Measurements from ENCODE around the gene RALGPS1. TPM values are rescaled to one million over a fixed set of nuclear protein-coding genes. Genes with fewer than 3 reads are reported as not detected.

The RALGPS1 gene
- total RNA-seq, 2 donors from 2014 or later = 1.4 to 13.8 TPM

DNA sequence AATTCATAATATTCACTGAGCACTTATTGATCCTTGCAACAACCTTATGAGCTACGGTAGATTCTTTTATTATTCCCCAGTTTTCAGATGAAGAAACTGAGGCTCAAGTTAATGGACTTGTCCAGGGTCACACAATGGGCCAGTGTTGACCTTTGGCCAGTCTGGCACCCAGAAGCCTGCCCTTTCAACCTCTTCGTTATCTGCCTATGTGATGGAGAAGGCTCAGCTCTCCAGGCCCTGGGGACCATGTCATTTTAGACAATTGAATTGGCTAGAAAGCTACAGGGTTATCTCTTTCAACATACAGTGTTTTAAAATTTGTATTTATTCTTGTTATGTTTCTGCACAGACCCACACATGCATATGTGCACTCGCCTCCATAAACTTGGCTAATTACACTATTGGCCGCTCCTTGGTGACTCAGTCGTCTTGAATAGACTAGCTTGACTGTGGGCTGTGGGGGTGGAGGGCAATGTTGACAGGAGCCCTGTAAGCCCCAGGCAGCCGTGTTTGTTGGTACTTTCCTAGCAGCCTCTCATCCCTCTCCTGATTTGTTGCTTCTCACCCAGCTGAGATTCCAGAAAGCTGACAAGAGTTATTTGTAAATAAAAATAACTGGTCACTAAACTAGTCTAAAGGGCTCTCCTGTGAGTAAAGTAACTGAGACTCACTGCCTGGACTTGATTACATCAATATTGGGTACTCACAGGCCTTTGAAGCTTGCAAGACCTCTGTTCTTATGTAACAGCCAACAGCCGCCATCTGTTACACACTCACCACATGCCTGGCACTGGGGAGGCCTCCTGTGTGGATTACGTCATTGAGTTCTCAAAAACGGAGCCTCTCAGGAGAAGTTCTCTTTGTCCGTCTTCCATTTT, 216.3 kb downstream of the RALGPS1 start:
- Mint-ChIP-seq H3K27ac (no peak overlapping the region), H3K36me3 (no peaks in the 10 kb centered on the region), H3K9me3 (no peaks in the 10 kb centered on the region)
- ATAC-seq = no peak
- DNase-seq (ENCODE audit: low spot score in 2 of 2) = no peak

DNA sequence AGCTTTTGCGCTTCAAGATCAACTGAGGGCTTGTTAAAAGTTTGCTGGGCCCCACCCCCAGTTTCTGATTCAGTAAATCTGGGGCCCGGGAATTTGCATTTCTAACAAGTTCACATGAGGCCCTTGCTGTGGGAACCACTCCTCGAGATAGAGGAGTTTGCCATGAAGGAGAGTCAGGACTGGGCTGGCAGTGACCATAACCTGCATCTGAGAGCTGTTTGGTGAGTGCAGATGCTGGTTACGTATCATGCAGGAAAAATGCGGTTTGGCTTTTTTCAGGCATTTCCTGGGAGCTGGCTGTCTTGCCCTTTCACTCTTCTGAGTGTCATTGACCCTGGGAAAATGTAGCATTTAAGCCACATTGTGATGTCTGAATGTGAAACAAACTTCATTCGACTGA, 217.3 kb downstream of the RALGPS1 start:
- Mint-ChIP-seq H3K9me3 (no peaks in the 10 kb centered on the region), H3K27ac (no peak overlapping the region), H3K36me3 (no peaks in the 10 kb centered on the region)
- DNase-seq (ENCODE audit: low spot score in 2 of 2) (peak in 1 of 2 donors; percentile 21), ATAC-seq (no peak)

DNA sequence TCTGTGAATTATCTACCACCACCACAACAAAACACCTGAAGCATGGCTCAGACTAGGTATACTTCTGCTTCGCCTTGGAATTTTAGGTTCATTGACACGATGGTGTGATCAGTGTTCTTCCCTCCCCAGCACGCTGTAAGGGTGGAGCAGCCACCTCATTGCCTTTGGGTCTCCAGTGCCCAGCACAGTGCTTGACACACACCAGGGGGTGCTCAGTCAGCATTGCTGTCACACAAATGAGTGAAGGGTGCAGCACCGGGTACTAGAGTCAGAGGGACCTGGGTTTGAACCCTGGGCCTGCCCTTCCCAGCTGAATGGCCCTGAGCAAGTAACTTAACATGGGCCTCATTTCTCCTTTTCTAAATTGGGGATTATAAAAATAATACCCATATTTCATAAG, 217.8 kb downstream of the RALGPS1 start:
- no peak for DNase-seq (ENCODE audit: low spot score in 2 of 2)
- H3K36me3 Mint-ChIP-seq = no peaks in the 10 kb centered on the region
- H3K27ac Mint-ChIP-seq = no peak overlapping the region
- H3K9me3 Mint-ChIP-seq = no peaks in the 10 kb centered on the region
- no peak for ATAC-seq

DNA sequence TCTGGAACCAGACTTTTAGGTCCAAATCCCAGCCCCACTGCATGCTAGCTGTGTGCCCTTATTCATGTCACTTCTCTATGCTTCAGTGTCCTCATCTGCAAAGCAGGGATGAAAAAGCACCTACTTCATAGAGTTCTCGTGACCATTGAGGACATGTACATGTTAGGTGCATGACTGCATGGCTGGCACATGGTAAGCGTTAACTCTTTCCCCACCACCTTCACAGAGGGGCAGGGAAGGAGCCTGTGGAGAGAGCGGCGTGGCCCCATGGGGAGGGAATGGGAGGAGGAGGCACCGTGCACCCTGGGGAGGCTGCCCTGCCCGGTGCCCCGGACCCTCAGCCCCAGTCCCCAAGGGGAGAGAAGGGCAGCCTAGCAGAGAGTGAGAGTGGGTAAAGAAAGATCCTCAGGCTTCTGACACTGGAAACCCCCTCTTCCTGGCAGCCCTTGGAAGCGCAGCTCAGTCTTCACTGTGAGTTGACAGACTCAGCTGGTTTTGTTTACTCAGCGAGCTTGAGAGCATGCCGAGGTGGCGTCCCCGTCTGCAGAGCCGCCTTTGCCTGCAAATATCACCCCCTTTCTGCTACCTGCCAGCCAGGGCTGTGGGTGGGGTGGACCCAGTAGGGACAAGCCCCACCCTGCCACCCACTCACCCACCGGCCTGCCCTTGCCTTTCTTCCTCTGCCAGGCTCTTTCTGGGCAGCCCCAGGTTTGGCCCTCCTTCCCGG, 218.5 kb downstream of the RALGPS1 start:
- DNase-seq (ENCODE audit: low spot score in 2 of 2) (no peak), ATAC-seq (no peak)
- H3K9me3 Mint-ChIP-seq = no peaks in the 10 kb centered on the region
- H3K36me3 Mint-ChIP-seq = no peaks in the 10 kb centered on the region
- no peak overlapping the region for H3K27ac Mint-ChIP-seq

DNA sequence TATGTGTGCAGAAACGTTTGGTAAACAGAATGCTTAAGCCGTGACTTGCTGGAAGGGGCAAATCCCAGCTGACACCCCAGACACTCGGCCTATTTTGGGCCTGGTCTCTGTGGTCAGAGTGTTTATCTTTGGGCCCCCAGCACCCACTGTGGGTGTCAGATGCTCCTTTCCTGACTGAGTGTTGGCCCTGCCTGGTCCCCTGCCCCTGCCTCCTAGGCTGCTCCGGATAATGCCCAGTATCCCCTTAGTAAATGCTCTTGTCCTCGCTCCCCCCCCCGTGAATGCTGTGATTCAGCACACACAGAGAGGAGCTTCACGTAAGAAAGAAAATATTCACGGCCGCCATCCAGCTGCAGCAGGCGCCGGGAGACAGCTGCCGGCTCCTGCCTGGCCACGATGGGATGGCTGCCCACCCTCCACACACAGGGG, 219.2 kb downstream of the RALGPS1 start:
- H3K9me3 Mint-ChIP-seq = no peaks in the 10 kb centered on the region
- DNase-seq (ENCODE audit: low spot score in 2 of 2) (no peak), ATAC-seq (no peak)

DNA sequence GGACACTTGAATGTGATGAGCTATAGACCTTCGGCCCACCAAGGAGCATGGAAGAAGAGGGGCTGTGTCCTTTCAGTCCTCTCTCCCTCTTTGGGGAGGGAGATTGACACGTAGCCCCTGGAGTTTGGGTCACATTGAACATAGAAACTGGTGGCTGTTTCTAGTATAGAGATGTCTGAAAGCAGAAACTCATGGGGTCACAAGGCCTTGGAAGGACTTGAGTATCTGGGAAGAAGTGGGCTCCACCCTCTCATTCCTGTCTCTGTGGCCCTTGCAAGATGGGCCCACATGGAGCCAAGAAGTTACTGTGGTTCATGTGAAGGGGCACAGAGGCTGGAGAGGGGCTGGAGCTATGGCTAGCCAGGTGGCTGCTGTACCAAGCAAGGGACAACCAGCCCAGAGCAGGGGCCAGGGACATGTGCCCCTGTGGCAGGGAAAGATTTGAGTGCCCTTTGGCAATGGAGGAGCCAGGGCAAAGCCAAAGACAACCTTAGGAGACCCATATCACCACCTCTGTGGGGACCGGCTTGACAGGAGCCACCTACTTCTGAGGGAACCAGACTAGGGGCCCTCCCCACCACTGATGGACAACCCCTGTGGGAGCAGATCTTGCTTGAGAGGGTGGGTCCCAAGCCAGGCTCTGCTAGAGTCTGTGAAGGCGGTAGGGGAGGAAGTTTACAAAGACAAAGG, 220.6 kb downstream of the RALGPS1 start:
- ATAC-seq (no peak), DNase-seq (ENCODE audit: low spot score in 2 of 2) (no peak)
- Mint-ChIP-seq H3K9me3 (no peaks in the 10 kb centered on the region), H3K27ac (peak overlapping the region in 1 of 2 donors; percentile 65), H3K36me3 (no peaks in the 10 kb centered on the region)

More for the DNA sequence above, 219.2 kb downstream of the RALGPS1 start:
- Mint-ChIP-seq H3K27ac (no peak overlapping the region), H3K36me3 (no peaks in the 10 kb centered on the region)

DNA sequence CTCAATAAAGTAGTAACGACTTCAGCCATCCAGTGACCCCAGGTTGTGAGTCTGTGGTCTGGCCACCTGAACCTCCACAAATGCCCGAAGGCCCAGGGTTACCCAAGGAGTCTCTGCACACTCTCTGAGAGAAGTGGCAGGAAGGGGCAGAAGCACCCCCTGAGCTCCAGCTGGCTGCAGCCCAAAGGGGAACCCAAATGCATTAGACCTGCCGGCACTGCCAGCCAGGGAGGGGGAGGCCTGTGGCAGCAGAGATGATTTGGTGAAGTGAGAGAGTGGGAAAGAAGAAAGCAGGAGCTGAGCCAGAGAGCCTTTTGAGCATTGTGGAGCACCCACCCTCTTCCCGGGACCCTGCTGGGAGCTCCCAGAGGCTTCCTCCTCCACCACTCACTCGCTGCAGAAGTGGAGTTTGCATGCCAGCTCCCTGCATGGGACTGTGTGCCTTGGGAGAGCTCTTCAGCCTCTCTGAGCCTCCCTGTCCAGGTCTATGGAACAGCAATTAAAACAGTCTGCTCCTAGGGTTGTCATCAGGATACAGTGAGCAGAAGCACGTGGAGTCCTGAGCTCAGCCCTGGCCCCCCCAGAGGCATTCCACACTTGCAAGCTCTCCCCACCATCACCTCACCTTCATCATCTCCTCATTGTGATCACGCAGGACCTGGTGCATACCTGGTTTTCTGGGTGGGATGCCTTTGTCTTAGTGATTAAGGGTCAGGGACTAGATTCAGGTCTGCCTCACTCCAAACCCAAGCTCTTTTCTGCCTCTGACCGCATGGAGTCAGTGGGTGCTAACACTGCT, 221.7 kb downstream of the RALGPS1 start:
- Mint-ChIP-seq H3K27ac (no peak overlapping the region), H3K9me3 (no peaks in the 10 kb centered on the region), H3K36me3 (no peaks in the 10 kb centered on the region)
- no peak for ATAC-seq
- no peak for DNase-seq (ENCODE audit: low spot score in 2 of 2)

DNA sequence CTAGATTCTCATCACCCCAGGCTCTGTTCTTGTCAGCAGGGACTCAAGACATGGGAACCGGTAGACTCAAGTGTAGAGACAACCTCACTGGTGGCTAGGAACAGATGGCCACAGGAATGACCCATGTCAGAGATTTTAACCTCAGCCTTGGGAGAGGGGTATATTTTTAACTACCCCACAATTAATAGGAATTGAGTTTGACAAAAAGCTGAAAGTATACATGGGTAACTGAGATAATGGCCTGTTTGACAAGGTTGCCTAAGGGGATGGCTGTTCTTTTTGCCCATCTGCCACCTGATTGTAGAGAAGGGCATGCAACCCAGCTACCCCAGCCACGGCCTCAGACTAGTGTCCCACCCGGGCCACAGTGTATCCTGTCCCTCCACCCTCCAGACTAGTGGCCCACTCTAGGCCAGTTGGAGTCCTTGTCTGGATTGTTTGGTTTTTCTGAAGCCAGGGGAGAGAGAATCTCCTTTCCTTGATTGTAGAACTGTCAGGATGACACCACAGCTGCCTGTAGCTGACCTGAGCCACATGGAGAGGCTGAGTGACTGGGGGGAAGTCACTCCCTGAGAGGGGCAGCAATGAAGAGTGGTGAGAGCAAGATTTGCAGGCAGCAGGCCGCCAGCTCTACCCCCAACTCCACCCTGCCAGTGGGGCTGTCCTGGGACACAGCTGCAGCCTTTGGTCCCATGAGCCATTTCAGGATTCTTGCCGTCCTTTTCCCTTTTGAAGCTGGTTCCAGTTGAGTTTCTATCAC, 222.5 kb downstream of the RALGPS1 start:
- no peaks in the 10 kb centered on the region for H3K9me3 Mint-ChIP-seq
- DNase-seq (ENCODE audit: low spot score in 2 of 2) = no peak
- no peak for ATAC-seq
- no peaks in the 10 kb centered on the region for H3K36me3 Mint-ChIP-seq
- no peak overlapping the region for H3K27ac Mint-ChIP-seq

DNA sequence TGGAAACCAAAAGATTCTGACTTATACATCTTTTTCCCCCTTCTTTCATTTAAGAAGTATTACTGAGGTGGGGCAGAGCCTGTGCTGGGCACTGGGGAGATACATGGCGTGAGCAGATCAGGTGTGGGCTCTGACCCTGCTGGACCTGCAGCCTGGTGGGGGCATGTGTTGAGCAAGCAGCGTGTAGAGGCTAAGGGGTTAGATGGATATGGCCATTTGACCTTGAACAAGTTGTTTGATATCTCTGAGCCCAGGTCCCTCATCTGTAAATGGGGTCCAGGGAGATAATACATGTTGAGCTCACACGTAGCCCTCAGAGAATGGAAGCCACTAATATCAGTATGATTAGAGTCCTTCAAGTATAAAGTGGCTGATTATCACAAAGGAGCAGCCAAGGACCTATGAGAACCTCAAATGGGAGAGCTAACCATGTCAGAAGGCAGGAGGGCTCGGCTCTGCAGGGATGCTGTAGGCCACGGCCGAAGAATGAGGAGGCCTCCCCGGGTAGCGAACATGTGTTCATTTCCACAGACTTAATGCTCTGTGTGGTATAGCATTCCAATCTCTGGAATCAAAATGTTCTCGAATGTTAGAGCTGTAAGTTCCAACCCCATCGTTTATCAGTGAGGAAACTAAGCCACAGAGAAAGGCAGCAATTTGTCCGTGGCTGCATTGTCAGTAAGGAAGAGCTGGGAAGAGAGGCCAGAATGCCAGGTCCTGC, 223.2 kb downstream of the RALGPS1 start:
- Mint-ChIP-seq H3K27ac (no peak overlapping the region), H3K9me3 (no peaks in the 10 kb centered on the region), H3K36me3 (no peaks in the 10 kb centered on the region)
- no peak for ATAC-seq
- DNase-seq (ENCODE audit: low spot score in 2 of 2) = no peak

DNA sequence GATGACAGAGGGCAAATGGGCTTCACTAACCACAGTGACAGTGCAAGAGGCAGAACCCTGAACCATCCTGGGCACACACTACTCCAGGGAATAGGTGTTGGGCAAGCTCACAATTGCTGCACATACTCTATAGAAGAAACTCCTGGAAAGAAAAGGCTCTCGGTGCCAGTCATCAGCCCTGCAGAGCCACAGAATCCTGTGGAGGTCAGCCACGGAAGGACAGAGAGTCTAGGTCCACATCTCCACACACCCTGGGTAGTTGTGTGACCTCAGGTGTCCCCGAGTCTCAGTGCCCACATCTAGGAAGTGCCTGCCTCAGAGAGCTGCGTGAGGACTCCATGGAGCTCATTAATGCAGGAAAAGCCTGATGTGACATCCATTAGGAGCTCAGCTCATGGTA, 223.9 kb downstream of the RALGPS1 start:
- no peak overlapping the region for H3K27ac Mint-ChIP-seq
- no peak for ATAC-seq
- no peaks in the 10 kb centered on the region for H3K9me3 Mint-ChIP-seq
- no peaks in the 10 kb centered on the region for H3K36me3 Mint-ChIP-seq
- no peak for DNase-seq (ENCODE audit: low spot score in 2 of 2)

DNA sequence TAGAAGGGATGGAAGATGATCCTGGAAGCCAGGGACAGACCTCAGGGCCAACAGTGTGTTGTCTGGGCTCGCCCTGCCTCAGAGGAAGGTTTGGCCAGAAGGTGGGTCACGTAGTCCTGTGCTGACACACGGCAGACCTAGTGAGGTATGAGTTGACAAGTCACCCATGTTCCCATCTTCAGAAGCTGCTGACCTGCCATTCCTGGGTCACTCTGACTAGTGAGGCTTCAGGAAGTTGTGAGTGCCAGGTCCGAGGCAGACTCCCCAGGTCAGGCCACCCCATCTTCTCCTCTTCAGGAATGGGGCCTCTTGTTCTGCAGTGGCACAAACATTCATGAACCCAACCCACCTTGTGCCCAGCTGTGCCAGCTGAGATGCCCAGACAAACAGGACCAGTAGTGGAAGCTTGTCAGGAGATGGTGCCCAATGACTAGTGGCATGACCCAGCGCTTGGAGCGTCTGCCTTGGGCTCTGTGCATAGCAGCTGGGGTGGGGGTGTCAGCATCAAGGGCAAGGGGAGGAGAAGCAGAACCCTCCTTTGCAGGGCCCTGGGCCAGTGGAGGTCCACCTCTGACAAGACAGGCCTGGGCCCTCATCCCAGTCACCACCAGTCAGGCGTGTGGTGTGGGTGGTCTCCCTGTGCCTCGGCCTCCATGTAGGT, 224.6 kb downstream of the RALGPS1 start:
- DNase-seq (ENCODE audit: low spot score in 2 of 2) (no peak), ATAC-seq (no peak)
- Mint-ChIP-seq H3K36me3 (no peaks in the 10 kb centered on the region), H3K9me3 (no peaks in the 10 kb centered on the region), H3K27ac (no peak overlapping the region)

DNA sequence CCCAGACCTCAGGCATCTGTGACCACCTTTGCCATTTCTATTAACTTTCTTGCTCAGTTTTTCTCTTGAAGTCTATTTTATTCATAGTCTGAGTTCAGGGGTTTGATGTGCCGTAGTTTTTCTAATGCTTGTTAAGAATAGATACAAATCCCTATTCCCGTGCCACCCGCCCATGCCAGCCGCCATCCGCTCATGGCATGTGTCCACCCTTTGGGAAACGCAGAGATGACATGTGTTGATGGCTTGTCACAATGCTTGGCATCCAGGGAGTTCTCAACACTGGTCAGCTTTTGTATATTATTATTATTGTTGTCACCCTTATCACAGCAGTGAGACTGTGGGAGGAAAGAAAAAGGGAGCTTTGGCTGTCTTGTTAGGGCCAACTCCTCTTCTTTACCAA, 225.2 kb downstream of the RALGPS1 start:
- DNase-seq (ENCODE audit: low spot score in 2 of 2) (no peak), ATAC-seq (no peak)
- no peaks in the 10 kb centered on the region for H3K9me3 Mint-ChIP-seq
- H3K27ac Mint-ChIP-seq = peak overlapping the region in 1 of 2 donors; percentile 17
- H3K36me3 Mint-ChIP-seq = no peaks in the 10 kb centered on the region

DNA sequence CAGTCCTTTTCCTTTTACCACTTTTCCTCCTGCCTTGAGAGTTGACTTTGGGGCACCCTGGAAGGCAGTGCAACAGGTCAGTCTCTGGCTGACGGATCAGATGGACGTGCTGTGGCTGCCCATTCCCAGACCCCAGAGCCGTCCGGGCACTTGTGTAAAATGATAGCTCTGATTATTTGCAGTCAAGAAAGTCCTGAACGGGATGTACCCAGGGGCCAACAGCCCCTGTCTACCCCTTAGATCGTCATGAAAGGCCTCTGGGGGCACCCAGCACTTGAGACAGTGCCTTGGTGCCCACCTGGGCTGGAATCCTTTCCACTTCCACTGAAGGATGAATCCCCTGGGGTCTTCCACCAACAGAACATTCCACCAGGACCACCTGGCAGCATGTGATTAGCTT, 225.6 kb downstream of the RALGPS1 start:
- ATAC-seq (no peak), DNase-seq (ENCODE audit: low spot score in 2 of 2) (no peak)
- H3K27ac Mint-ChIP-seq = peak overlapping the region in 1 of 2 donors; percentile 17
- H3K36me3 Mint-ChIP-seq = no peaks in the 10 kb centered on the region
- H3K9me3 Mint-ChIP-seq = no peaks in the 10 kb centered on the region

DNA sequence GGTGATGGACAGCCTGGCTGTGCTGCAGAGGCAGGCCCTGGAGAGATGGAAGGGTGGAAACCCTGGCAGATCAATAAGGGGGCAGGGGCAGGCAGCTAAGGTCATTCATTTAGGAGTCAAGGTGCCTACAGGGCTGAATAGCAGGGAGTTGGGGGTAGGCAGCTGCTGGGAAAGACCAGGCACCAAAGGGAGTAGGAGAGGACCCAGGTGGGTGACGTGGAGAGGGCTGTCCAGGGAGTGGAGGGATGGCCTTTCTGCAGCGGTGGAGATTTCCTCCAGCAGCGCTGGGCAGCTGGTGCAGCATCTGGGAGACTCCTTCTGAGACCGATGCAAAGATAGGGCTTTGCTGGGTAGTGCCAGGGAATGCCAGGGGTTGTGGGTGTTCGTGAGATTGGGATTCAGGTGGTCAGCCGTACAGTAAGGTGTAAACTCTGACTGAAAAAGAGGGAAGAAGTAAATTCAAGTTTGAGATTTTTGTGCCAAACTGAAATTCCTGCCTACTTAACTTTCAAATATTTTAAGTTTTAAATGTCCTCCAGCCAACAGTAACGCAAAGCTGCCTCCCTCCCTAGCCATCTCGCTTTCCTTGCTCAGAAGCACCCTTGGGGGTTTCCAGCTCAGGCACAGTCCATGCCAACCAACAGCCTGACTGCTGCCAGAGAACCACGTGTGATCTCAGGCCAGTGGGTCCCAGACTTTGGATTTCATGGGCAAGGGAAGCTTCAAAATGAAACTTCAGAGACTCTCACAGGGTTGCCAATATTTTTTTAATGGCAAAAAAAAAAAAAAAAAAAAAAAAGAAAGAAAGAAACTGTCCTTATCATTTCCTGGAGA, 226.5 kb downstream of the RALGPS1 start:
- DNase-seq (ENCODE audit: low spot score in 2 of 2) (no peak), ATAC-seq (no peak)
- Mint-ChIP-seq H3K36me3 (no peaks in the 10 kb centered on the region), H3K27ac (no peak overlapping the region), H3K9me3 (no peaks in the 10 kb centered on the region)
